ENCODE results near the gene PSME1.

The PSME1 gene

DNA sequence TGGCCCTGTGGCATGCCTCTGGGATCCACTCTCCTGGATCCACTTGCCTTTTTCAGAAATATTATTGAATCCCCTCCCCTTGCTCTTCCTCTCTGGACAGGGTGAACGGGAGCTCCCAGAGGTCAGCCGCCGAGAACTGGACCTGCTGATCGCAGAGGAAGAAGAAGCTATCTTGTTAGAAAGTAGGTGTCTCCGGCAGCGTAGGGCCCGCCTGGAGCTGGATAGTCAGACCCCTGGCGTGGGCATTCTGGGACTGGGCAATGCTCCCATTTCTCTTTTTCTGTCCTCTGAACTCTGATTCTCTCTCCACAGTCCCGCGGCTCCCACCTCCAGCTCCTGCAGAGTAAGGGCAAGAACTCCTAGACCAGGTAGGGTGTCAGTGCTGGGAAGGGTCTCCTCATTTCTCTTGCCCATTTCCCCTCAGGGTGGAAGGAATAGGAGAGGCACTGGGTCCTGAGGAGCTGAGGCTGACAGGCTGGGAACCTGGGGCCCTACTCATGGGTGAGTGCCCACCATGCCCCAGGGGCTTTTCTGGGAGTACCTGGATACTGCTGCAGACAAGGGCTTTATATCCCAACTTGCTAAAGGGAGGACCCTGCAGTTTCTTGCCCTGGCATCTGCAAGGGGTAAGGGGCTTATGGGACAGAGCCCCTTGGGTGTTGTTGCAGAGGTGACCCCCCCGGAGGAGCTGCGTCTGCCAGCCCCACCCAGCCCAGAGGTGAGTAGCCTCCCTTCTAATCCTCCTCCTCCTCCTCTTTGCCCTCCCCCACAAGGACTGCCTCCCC is 41.2 kb downstream of the PSME1 start:
- H3K9me3 ChIP-seq (ENCODE audit: control insufficient read depth, insufficient read depth, low read depth, low read length): no peaks in the 10 kb centered on the region
- peaks cover 76% of the 10 kb centered on the region for H3K36me3 ChIP-seq (ENCODE audit: control insufficient read depth, insufficient read depth, low read length)
- H3K9ac ChIP-seq (ENCODE audit: low read length): no peak overlapping the region
- no peaks in the 10 kb centered on the region for H3K27me3 ChIP-seq (ENCODE audit: control insufficient read depth, insufficient read depth, low read length)
- no peak overlapping the region for H3K4me3 ChIP-seq (ENCODE audit: low read depth, low read length)
- H3K27ac ChIP-seq (ENCODE audit: low read depth, low read length): no peak overlapping the region
- peaks cover 5% of the 10 kb centered on the region for H3K4me1 ChIP-seq (ENCODE audit: control insufficient read depth, insufficient read depth, low read length)

DNA sequence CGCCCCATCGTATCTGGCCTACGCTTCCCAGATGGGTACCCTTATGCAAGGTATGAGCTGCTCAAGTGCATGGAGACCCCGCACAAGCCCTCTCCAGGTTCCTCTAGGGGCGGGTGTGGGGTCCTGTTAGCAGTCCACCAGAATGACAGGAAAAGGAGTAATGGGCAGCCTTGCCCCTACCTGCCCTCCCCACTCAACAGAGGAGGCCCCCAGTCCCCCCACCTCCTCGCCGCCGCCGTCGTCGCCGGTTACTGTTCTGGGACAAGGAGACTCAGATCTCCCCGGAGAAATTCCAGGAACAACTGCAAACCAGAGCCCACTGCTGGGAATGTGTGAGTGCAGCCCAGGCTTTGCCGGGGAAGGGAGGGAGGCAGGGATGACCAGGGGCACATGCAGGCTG is 41.9 kb downstream of the PSME1 start:
- Histone ChIP-seq H3K9me3 (ENCODE audit: control insufficient read depth, insufficient read depth, low read depth, low read length) (no peaks in the 10 kb centered on the region), H3K36me3 (ENCODE audit: control insufficient read depth, insufficient read depth, low read length) (peaks cover 83% of the 10 kb centered on the region), H3K27ac (ENCODE audit: low read depth, low read length) (no peak overlapping the region), H3K27me3 (ENCODE audit: control insufficient read depth, insufficient read depth, low read length) (no peaks in the 10 kb centered on the region), H3K4me1 (ENCODE audit: control insufficient read depth, insufficient read depth, low read length) (no peaks in the 10 kb centered on the region), H3K4me3 (ENCODE audit: low read depth, low read length) (no peak overlapping the region), H3K9ac (ENCODE audit: low read length) (no peak overlapping the region)

DNA sequence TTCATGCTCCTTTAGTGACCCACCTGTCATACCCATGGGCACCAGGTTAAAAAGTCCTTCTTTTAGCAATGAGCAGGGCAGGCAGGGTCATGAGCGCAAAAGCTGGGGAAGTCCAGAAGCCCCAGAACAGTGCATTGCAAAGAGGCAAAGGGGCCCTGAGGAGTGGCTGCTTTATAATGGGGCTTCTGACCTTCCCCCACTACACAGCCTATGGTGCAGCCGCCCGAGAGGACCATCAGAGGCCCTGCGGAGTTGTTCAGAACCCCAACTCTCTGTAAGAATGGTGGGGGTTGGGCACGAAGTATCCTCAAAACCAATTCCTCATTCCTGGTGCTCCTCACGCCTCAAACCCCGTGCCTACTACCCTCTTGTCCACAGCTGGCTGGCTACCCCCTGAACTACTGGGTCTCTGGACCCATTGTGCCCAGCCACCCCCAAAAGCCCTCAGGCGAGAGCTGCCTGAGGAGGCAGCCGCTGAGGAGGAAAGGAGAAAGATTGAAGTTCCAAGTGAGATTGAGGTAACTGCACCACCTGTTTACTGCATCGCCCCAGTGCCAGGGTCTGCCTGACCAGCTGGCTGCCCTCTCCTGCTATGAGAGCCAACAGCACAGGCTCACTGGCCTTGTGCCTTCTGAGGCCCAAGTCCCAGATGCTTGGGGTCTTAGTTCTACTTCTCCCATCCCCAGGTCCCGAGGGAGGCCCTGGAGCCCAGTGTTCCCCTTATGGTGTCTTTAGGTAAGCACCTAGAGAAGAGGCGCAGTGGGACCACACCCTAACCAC is 42.6 kb downstream of the PSME1 start:
- H3K4me3 ChIP-seq (ENCODE audit: low read depth, low read length): no peak overlapping the region
- no peak overlapping the region for H3K27ac ChIP-seq (ENCODE audit: low read depth, low read length)
- H3K9me3 ChIP-seq (ENCODE audit: control insufficient read depth, insufficient read depth, low read depth, low read length): no peaks in the 10 kb centered on the region
- H3K9ac ChIP-seq (ENCODE audit: low read length): no peak overlapping the region
- H3K27me3 ChIP-seq (ENCODE audit: control insufficient read depth, insufficient read depth, low read length): no peaks in the 10 kb centered on the region
- peaks cover 84% of the 10 kb centered on the region for H3K36me3 ChIP-seq (ENCODE audit: control insufficient read depth, insufficient read depth, low read length)
- no peaks in the 10 kb centered on the region for H3K4me1 ChIP-seq (ENCODE audit: control insufficient read depth, insufficient read depth, low read length)

DNA sequence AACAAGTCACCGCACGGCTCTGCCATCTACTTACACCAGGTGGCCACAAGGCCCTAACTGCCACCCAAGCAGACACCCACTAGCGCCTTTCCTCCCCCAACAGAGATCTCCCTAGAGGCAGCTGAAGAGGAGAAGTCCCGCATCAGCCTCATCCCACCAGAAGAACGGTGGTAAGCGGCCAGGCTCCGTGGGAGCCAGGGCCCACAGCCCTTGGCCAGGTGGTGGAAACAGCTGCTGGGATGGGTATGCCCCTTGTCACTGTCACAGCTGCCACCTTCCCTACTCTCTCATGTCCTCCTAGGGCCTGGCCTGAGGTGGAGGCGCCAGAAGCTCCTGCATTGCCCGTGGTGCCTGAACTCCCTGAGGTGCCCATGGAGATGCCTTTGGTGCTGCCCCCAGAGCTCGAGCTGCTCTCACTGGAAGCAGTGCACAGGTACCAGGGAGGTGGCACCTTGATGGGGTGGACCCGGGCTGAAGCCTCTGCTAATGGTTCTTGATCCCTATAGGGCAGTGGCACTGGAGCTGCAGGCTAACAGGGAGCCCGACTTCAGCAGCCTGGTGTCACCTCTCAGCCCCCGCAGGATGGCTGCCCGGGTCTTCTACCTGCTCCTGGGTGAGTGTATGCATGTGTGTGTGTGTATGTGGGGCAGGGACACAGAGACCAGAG is 43.4 kb downstream of the PSME1 start:
- H3K9ac ChIP-seq (ENCODE audit: low read length): no peak overlapping the region
- H3K4me3 ChIP-seq (ENCODE audit: low read depth, low read length): no peak overlapping the region
- H3K9me3 ChIP-seq (ENCODE audit: control insufficient read depth, insufficient read depth, low read depth, low read length): no peaks in the 10 kb centered on the region
- peaks cover 91% of the 10 kb centered on the region for H3K36me3 ChIP-seq (ENCODE audit: control insufficient read depth, insufficient read depth, low read length)
- H3K27ac ChIP-seq (ENCODE audit: low read depth, low read length): no peak overlapping the region
- H3K27me3 ChIP-seq (ENCODE audit: control insufficient read depth, insufficient read depth, low read length): no peaks in the 10 kb centered on the region
- no peaks in the 10 kb centered on the region for H3K4me1 ChIP-seq (ENCODE audit: control insufficient read depth, insufficient read depth, low read length)

DNA sequence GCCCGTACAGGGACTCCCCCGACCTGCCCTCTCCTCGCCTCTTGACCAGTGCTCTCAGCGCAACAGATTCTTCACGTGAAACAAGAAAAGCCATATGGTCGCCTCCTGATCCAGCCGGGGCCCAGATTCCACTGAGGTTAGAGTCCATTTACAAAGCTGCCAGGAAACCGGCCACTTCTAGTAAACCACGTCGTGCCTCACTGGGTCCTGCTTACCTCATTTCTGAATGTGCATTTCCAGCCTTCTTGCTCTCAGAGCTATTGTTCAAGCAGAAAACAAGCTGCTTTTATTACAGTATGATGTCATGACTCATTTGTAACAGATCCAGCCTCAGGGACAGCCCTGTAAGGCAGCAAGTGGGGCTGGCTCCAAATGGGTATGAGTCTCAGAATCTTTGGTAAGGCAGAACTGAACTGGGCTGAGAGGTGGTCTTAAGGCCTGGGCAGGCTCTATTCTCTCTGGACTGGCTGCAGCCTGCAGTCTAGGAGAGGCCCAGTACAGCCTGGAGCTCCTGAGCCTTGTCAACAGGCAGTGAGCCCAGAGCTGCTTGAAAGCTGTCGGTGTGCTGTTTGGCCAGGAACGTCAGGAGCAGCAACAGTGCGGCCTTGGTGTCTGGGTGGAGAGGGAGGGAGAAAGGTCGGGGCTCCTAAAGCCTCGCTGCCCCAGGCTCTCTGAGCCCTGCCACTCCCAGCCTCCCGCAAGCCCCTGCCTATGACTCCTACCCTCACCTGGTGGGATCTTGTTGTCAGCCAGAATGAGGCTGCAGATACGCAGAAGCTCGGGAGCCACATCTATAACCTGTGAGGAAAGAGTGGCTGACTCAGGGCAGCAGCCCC is 44.2 kb downstream of the PSME1 start:
- H3K9me3 ChIP-seq (ENCODE audit: control insufficient read depth, insufficient read depth, low read depth, low read length): no peaks in the 10 kb centered on the region
- H3K36me3 ChIP-seq (ENCODE audit: control insufficient read depth, insufficient read depth, low read length): peaks cover 92% of the 10 kb centered on the region
- H3K27ac ChIP-seq (ENCODE audit: low read depth, low read length): no peak overlapping the region

DNA sequence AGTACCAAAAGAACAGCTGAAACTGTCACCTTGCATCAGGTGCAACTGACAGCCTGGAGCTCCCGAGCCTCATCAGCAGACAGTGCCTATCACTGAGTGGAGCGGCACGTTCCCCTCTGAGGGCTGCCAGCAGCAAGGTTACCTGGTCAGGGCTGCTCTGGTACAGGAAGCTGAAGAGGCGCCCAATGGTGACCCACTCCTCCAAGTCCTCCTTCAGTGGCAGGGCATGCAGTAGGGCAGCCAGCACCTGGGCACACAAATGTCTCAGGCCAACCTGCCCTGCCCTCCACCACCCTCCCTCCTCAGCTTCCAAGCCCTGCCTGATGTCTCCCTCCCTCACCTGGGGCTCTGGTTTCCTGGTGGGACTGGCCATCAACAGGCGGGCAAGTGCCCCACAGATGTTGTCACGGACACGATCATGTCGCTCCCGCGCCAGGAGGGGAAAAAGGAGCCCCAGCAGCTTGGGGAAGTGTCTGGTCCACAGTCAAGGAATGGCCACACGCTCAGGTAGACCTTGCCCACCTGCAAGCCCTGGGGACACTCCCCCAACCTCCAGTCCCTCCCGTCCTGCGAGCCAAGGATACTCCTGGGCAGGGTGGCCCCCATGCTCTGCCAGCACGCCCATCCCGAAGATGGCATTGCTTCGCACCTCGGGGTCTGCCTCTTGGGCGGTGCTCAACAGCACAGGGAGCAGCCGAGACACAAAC is 45.5 kb downstream of the PSME1 start:
- no peak overlapping the region for H3K9ac ChIP-seq (ENCODE audit: low read length)
- H3K27ac ChIP-seq (ENCODE audit: low read depth, low read length): no peak overlapping the region
- peaks cover 100% of the 10 kb centered on the region for H3K36me3 ChIP-seq (ENCODE audit: control insufficient read depth, insufficient read depth, low read length)
- no peak overlapping the region for H3K4me3 ChIP-seq (ENCODE audit: low read depth, low read length)
- H3K4me1 ChIP-seq (ENCODE audit: control insufficient read depth, insufficient read depth, low read length): no peaks in the 10 kb centered on the region
- no peaks in the 10 kb centered on the region for H3K9me3 ChIP-seq (ENCODE audit: control insufficient read depth, insufficient read depth, low read depth, low read length)
- H3K27me3 ChIP-seq (ENCODE audit: control insufficient read depth, insufficient read depth, low read length): no peaks in the 10 kb centered on the region

More for the DNA sequence above, 44.2 kb downstream of the PSME1 start:
- Histone ChIP-seq H3K27me3 (ENCODE audit: control insufficient read depth, insufficient read depth, low read length) (no peaks in the 10 kb centered on the region), H3K9ac (ENCODE audit: low read length) (no peak overlapping the region), H3K4me3 (ENCODE audit: low read depth, low read length) (no peak overlapping the region), H3K4me1 (ENCODE audit: control insufficient read depth, insufficient read depth, low read length) (no peaks in the 10 kb centered on the region)

DNA sequence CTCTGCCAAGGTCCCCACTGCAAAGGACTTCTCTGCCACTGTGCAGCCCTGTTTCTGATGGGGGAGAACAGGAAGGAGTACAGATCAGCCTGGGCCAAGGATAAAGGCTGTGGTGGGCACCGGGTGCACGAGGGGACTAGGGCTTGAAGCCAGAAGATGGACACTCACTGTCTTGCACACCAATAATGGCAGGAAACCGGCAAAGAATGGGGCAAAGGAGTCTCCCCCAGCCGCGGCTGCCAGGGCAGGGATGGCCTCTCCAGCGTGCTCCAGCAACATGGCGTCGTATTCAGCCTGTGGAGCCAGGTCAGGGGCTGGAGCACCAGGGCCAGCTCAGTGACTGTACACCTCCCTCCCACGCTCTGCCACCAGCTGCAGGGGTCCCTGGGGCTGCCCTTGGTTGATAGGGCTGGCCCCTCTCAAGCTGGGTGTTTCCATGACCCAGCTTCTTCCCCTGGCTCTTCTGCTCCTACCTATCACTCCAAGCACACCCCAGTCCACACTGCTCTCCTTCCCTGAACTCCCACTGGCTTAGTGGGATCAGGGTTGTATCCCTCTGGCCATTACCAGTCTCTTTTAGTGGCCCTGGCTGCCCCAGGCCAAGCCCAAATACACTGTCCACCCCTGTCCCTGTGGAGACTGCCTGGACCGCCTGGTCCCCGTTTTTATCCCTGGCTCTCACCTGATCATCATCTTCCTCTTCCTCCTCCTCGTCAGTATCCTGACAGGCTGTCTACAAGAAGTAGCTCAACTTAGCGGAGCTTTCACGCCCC is 46.3 kb downstream of the PSME1 start:
- Histone ChIP-seq H3K4me1 (ENCODE audit: control insufficient read depth, insufficient read depth, low read length) (no peaks in the 10 kb centered on the region), H3K27me3 (ENCODE audit: control insufficient read depth, insufficient read depth, low read length) (no peaks in the 10 kb centered on the region), H3K9me3 (ENCODE audit: control insufficient read depth, insufficient read depth, low read depth, low read length) (no peaks in the 10 kb centered on the region), H3K9ac (ENCODE audit: low read length) (no peak overlapping the region), H3K36me3 (ENCODE audit: control insufficient read depth, insufficient read depth, low read length) (peaks cover 100% of the 10 kb centered on the region), H3K27ac (ENCODE audit: low read depth, low read length) (no peak overlapping the region), H3K4me3 (ENCODE audit: low read depth, low read length) (no peak overlapping the region)

DNA sequence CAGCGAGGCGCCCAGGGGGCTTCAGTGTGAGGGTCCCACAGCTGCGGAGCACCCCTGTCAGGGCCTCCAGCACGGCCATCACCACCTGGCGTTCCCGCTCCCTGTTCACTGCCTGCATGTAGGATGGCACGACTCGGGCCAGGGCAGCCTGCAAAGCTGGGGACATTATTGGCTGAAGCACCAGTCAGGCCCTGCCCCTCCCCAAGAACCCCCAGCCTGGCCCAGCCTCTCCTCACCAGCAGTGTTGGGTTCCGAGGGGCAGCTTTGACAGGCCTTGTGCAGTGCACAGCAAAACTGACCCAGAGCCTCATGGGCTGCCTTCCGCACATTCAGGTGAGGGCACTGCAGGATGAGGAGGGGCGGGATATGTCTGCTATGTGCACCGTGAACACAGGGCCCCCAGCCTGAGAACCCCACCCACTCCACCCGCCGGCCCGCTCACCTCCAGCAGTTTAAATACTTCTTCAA is 47.1 kb downstream of the PSME1 start:
- Histone ChIP-seq H3K4me1 (ENCODE audit: control insufficient read depth, insufficient read depth, low read length) (peaks cover 5% of the 10 kb centered on the region; the same call in 1 of the 2 replicates), H3K9me3 (ENCODE audit: control insufficient read depth, insufficient read depth, low read depth, low read length) (no peaks in the 10 kb centered on the region), H3K9ac (ENCODE audit: low read length) (no peak overlapping the region), H3K27ac (ENCODE audit: low read depth, low read length) (no peak overlapping the region), H3K36me3 (ENCODE audit: control insufficient read depth, insufficient read depth, low read length) (peaks cover 97% of the 10 kb centered on the region), H3K27me3 (ENCODE audit: control insufficient read depth, insufficient read depth, low read length) (no peaks in the 10 kb centered on the region), H3K4me3 (ENCODE audit: low read depth, low read length) (no peak overlapping the region)

DNA sequence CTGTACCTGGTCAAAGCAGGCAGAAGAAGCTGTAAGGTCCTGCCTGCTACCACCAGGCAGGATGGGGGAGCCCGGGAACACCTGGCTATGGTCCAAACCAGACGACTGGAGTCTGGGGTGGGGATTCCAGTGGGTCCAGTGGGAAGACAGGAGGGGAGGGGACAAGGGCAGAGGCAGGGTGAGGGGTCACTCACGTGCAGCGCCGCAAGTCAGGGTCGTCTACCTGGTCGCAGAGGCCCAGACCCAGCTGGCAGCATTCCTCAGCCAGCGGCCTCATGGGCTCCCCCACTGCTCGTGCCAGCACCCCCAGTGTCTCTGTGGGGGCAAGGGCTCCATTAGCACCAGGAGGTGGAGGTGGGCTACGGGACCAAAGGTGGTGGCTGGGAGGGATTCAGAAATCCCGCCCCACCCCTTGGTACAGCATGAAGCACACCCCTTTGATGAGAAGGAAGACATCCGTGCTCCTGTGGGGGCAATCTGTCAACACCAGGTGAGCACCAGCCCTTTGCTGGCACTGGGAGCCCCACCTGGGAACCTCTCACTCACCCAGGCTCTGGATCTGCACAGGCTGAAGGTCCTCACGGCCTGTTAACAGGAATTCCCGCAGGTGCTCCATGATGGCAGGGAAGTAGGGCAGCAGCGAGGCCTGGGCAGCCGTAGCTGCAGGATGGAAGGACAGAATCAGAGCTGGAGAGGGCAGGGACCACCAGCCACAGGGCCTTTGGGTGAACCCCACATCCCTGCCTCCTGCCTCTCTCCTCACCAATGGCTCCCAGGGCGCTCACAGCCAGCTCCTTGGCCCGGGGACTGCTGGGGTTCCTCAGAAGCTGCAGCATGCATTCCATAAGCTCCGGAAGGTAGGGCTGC is 48.3 kb downstream of the PSME1 start:
- Histone ChIP-seq H3K9ac (ENCODE audit: low read length) (no peak overlapping the region), H3K27ac (ENCODE audit: low read depth, low read length) (no peak overlapping the region), H3K4me3 (ENCODE audit: low read depth, low read length) (no peak overlapping the region), H3K27me3 (ENCODE audit: control insufficient read depth, insufficient read depth, low read length) (no peaks in the 10 kb centered on the region), H3K36me3 (ENCODE audit: control insufficient read depth, insufficient read depth, low read length) (peaks cover 84% of the 10 kb centered on the region), H3K9me3 (ENCODE audit: control insufficient read depth, insufficient read depth, low read depth, low read length) (no peaks in the 10 kb centered on the region), H3K4me1 (ENCODE audit: control insufficient read depth, insufficient read depth, low read length) (peaks cover 5% of the 10 kb centered on the region; the same call in 1 of the 2 replicates)

Data from HUES6 (cell line).